Right lobe of liver (tissue), 6 donors: Measurements from ENCODE around the gene GLOD5. TPM values are rescaled to one million over a fixed set of nuclear protein-coding genes. Genes with fewer than 3 reads are reported as not detected.

Experiments used
- ATAC-seq, 4 donors: fragments of 200-7000 bp; cut with Tn5 transposase; one replicate each; pipeline ENCODE4 v1.9.1; 2020; ENCODE audit warnings: mild to moderate bottlenecking in 4 of 4, moderate library complexity in 4 of 4
- DNase-seq, 3 donors: peaks; one replicate each; pipeline ENCODE4 v3.0.0-alpha.2; 2020
- H3K27ac ChIP-seq, 3 donors: fragments of 200-600 bp; one replicate each; pipeline ENCODE4 v1.8.0; 2022
- H3K27me3 ChIP-seq, 2 donors: fragments of 200-600 bp; one replicate each; pipeline ENCODE4 v1.8.0; 2022
- H3K36me3 ChIP-seq, 4 donors: fragments of 200-600 bp; sonication (generic) in 1 of 4; one replicate each; pipeline versions ENCODE4 v1.5.1 to v1.8.0; 2017 to 2022; ENCODE audit warnings: control low read depth in 1 of 4
- H3K4me1 ChIP-seq, 4 donors: fragments of 200-600 bp; sonication (generic) in 1 of 4; one replicate each; pipeline versions ENCODE4 v1.5.1 to v1.8.0; 2017 to 2022; ENCODE audit warnings: control low read depth in 1 of 4
- H3K4me3 ChIP-seq, 3 donors: fragments of 200-600 bp; one replicate each; pipeline ENCODE4 v1.8.0; 2022
- H3K9me3 ChIP-seq, 4 donors: fragments of 200-600 bp; sonication (generic) in 1 of 4; one replicate each; pipeline versions ENCODE4 v1.5.1 to v1.8.0; 2017 to 2022; ENCODE audit warnings: control low read depth in 1 of 4
- CTCF ChIP-seq, 4 donors: fragments of 200-600 bp in 3 of 4; fragments of 450-650 bp in 1 of 4; IDR thresholded peaks; one replicate each; pipeline versions ENCODE4 v1.5.1 to v1.8.0; 2016 to 2022; ENCODE audit warnings: antibody characterized with exemption in 4 of 4, mild to moderate bottlenecking in 2 of 4
- POLR2A ChIP-seq: fragments of 450-650 bp; IDR thresholded peaks from one replicate; pipeline ENCODE4 v1.6.1; 2017; ENCODE audit warnings: antibody characterized with exemption, mild to moderate bottlenecking
- WGBS: methylation state at CpG from one replicate; pipeline ENCODE4 v1.1.6; 2018; ENCODE audit warnings: low coverage, low lambda C conversion rate; ENCODE audit not compliant: insufficient coverage; ENCODE audit errors: missing lambda C conversion rate; 5-methylcytosine and 5-hydroxymethylcytosine counted together
- intact Hi-C, 2 donors: fragments of 100-400 bp; cut with DNase I; formaldehyde crosslinking; loops; one replicate each; pipeline versions ENCODE4 v1.11.2 to v1.14.1; 2022
- total RNA-seq, 6 experiments: library from RNA; depleted of rRNA in 2 of 6; stranded (reverse); fragments of >200 nt in 2 of 6; fragmentation: NEBNext Ultra II Directional in 3 of 6; extraction: Animal tissue kit (Norgen Biotek cat#: 25700) in 3 of 6; gene quantifications; one replicate each; pipeline versions ENCODE4 v1.1.0 to v1.2.4, GENCODE V29; 2016 to 2023
- donor health status: DM: no; HTN: yes; CAD: no.
- donor health status: DM: no; HTN: no; CAD: no.
- donor health status: DM: no; HTN: no; CAD: no.
- donor health status: DM: no; HTN: yes; CAD: no.
- donor health status: DM: no; HTN: yes; CAD: no.

Gene GLOD5
- total RNA-seq, 6 experiments from 2014 or later, result 0.98 to 4.1 (median 2.9) TPM

- 79% methylated on average over 3 of the region's 8 CpGs for WGBS
- Histone ChIP-seq H3K4me3 (no peak overlapping the region), H3K4me1 (no peaks in the 10 kb centered on the region), H3K27ac (no peak overlapping the region), H3K9me3 (no peaks in the 10 kb centered on the region), H3K27me3 (no peaks in the 10 kb centered on the region), H3K36me3 (peaks cover 0 to 19% (median 6%) of the 10 kb centered on the region in 4 donors)
- TF ChIP-seq CTCF (IDR thresholded peaks at IDR 0.05) (no peak), POLR2A (no peak)
- ATAC-seq (no peak), DNase-seq (no peak)
- intact Hi-C loops, result no loop called here
These were observed 53.2 kb downstream of the GLOD5 start for GRCh38 chrX:48814722-48815121.

- intact Hi-C loops, result no loop called here
- WGBS, result 68% methylated on average over 4 of the region's 8 CpGs
- no peak for DNase-seq
- no peaks in the 10 kb centered on the region for H3K4me1 ChIP-seq
- ATAC-seq, result no peak
- peaks cover 0 to 19% (median 6%) of the 10 kb centered on the region in 4 donors for H3K36me3 ChIP-seq
- no peaks in the 10 kb centered on the region for H3K9me3 ChIP-seq
- H3K27me3 ChIP-seq, result no peaks in the 10 kb centered on the region
- H3K4me3 ChIP-seq, result no peak overlapping the region
- TF ChIP-seq POLR2A, result no peak
- no peak for TF ChIP-seq CTCF (IDR thresholded peaks at IDR 0.05)
- H3K27ac ChIP-seq, result no peak overlapping the region
These were observed 53.7 kb downstream of the GLOD5 start for GRCh38 chrX:48815266-48815665.

GRCh38 chrX:48816014-48816810 is 54.7 kb downstream of the GLOD5 start:
- DNase-seq (no peak), ATAC-seq (no peak)
- H3K9me3 ChIP-seq, result no peaks in the 10 kb centered on the region
- no peak overlapping the region for H3K4me3 ChIP-seq
- H3K27me3 ChIP-seq, result no peaks in the 10 kb centered on the region
- TF ChIP-seq POLR2A (no peak), CTCF (IDR thresholded peaks at IDR 0.05) (no peak)
- no peaks in the 10 kb centered on the region for H3K4me1 ChIP-seq
- intact Hi-C loops, result no loop called here
- H3K36me3 ChIP-seq, result peaks cover 0 to 19% (median 6%) of the 10 kb centered on the region in 4 donors
- 62% methylated on average over 4 of the region's 18 CpGs for WGBS
- no peak overlapping the region for H3K27ac ChIP-seq

GRCh38 chrX:48818098-48818497 is 56.6 kb downstream of the GLOD5 start:
- no peaks in the 10 kb centered on the region for H3K9me3 ChIP-seq
- TF ChIP-seq POLR2A (no peak), CTCF (IDR thresholded peaks at IDR 0.05) (no peak)
- H3K27ac ChIP-seq, result no peak overlapping the region
- H3K4me3 ChIP-seq, result no peak overlapping the region
- H3K27me3 ChIP-seq, result no peaks in the 10 kb centered on the region
- intact Hi-C loops, result no loop called here
- H3K36me3 ChIP-seq, result peaks cover 0 to 11% (median 2%) of the 10 kb centered on the region in 4 donors
- H3K4me1 ChIP-seq, result no peaks in the 10 kb centered on the region
- ATAC-seq (no peak), DNase-seq (no peak)
- no CpG with 5 or more reads among the region's 16 CpGs for WGBS
